ENCODE measurements around the gene ZNF587B.
"Not testable (repeated sequence)": the region's sequence is repeated elsewhere in the genome, so short reads cannot be mapped to it uniquely, and the experiment has no call there.

ZNF587B gene

GRCh38 chr19:57823155-57823554 lies 6.9 kb upstream of the ZNF587B start:
- not testable (repeated sequence) for DNase-seq; H2AK5ac ChIP-seq (ENCODE audit: low read length); H2AFZ ChIP-seq (ENCODE audit: insufficient read depth, low read length, poor library complexity); H3K27ac ChIP-seq (ENCODE audit: low read depth, low read length); H2BK120ac ChIP-seq (ENCODE audit: insufficient read depth, low read length, poor library complexity); H3K36me3 ChIP-seq (ENCODE audit: control insufficient read depth in 1 of 2, insufficient read depth in 2 of 2, low read length in 2 of 2); H3K4ac ChIP-seq (ENCODE audit: low read depth, low read length); H4K12ac ChIP-seq (ENCODE audit: low read depth, low read length); H2BK12ac ChIP-seq (ENCODE audit: low read length); H3K14ac ChIP-seq (ENCODE audit: low read length); H3K27me3 ChIP-seq (ENCODE audit: insufficient read depth, low read length); H3K23ac ChIP-seq (ENCODE audit: low read length); H3K9ac ChIP-seq (ENCODE audit: low read length); H3K9me3 ChIP-seq (ENCODE audit: insufficient read depth, low read depth, low read length); H3K4me3 ChIP-seq (ENCODE audit: low read depth, low read length); H3K4me2 ChIP-seq (ENCODE audit: low read length); H4K8ac ChIP-seq (ENCODE audit: low read depth, low read length); H3K18ac ChIP-seq (ENCODE audit: low read length); H4K91ac ChIP-seq (ENCODE audit: low read depth, low read length); H2BK5ac ChIP-seq (ENCODE audit: low read depth, low read length, poor library complexity)
- Histone ChIP-seq H3K79me2 (ENCODE audit: control insufficient read depth, insufficient read depth, low read length, poor library complexity) (peaks cover 14% of the 10 kb centered on the region), H3K79me1 (ENCODE audit: low read length) (peaks cover 11% of the 10 kb centered on the region), H3K4me1 (ENCODE audit: control insufficient read depth in 1 of 2, insufficient read depth in 2 of 2, low read length in 2 of 2) (peaks cover 6 to 13% of the 10 kb centered on the region in 2 experiments)
- WGBS (ENCODE audit: extremely low coverage, insufficient coverage, insufficient read length): no CpG with 5 or more reads among the region's 2 CpGs

DNA sequence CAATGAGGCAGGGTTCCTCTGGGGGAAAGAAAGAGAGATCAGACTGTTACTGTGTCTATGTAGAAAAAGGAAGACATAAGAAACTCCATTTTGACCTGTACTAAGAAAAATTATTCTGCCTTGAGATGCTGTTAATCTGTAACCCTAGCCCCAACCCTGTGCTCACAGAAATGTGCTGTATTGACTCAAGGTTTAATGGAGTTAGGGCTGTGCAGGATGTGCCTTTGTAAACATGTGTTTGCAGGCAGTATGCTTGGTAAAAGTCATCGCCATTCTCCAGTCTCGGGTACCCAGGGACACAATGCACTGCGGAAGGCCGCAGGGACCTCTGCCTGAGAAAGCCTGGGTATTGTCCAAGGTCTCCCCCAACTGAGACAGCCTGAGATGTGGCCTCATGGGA lies 6.5 kb upstream of the ZNF587B start:
- not testable (repeated sequence) for H2AK5ac ChIP-seq (ENCODE audit: low read length); H4K91ac ChIP-seq (ENCODE audit: low read depth, low read length); H3K23ac ChIP-seq (ENCODE audit: low read length); H3K9me3 ChIP-seq (ENCODE audit: insufficient read depth, low read depth, low read length); H2BK12ac ChIP-seq (ENCODE audit: low read length); H3K36me3 ChIP-seq (ENCODE audit: control insufficient read depth in 1 of 2, insufficient read depth in 2 of 2, low read length in 2 of 2); H2AFZ ChIP-seq (ENCODE audit: insufficient read depth, low read length, poor library complexity); DNase-seq; H3K4me3 ChIP-seq (ENCODE audit: low read depth, low read length); H3K18ac ChIP-seq (ENCODE audit: low read length); H4K8ac ChIP-seq (ENCODE audit: low read depth, low read length); H4K12ac ChIP-seq (ENCODE audit: low read depth, low read length); H2BK120ac ChIP-seq (ENCODE audit: insufficient read depth, low read length, poor library complexity); H3K27me3 ChIP-seq (ENCODE audit: insufficient read depth, low read length); H3K79me1 ChIP-seq (ENCODE audit: low read length); H3K4me1 ChIP-seq (ENCODE audit: control insufficient read depth in 1 of 2, insufficient read depth in 2 of 2, low read length in 2 of 2); H2BK5ac ChIP-seq (ENCODE audit: low read depth, low read length, poor library complexity); H3K9ac ChIP-seq (ENCODE audit: low read length); H3K27ac ChIP-seq (ENCODE audit: low read depth, low read length); H3K14ac ChIP-seq (ENCODE audit: low read length); H3K4ac ChIP-seq (ENCODE audit: low read depth, low read length); H3K4me2 ChIP-seq (ENCODE audit: low read length)
- H3K79me2 ChIP-seq (ENCODE audit: control insufficient read depth, insufficient read depth, low read length, poor library complexity): peaks cover 14% of the 10 kb centered on the region
- no CpG with 5 or more reads among the region's 4 CpGs for WGBS (ENCODE audit: extremely low coverage, insufficient coverage, insufficient read length)

DNA sequence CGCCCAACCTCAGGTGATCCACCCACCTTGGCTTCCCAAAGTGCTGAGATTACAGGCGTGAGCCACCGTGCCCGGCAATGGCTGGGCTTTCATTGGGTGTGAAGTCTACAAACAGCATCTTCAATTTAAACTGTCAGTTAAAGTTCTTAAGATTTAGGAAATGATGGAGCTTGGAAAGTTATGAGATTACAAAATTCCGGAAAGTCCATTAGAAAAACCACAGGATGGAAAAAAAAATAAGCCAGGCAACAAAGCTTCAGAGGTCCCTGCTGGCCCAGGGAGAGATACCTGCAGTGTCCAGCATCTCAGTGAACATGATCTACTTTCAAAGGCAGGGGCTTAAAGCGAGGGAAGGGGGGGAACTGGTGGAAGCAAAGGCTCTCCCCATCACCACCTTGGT lies 4.6 kb upstream of the ZNF587B start:
- Histone ChIP-seq H2BK12ac (ENCODE audit: low read length) (no peak overlapping the region), H3K36me3 (ENCODE audit: control insufficient read depth in 1 of 2, insufficient read depth in 2 of 2, low read length in 2 of 2) (peaks cover 7 to 8% of the 10 kb centered on the region in 2 experiments), H3K27me3 (ENCODE audit: insufficient read depth, low read length) (no peaks in the 10 kb centered on the region), H4K8ac (ENCODE audit: low read depth, low read length) (no peak overlapping the region), H2BK120ac (ENCODE audit: insufficient read depth, low read length, poor library complexity) (no peak overlapping the region), H3K27ac (ENCODE audit: low read depth, low read length) (no peak overlapping the region), H3K14ac (ENCODE audit: low read length) (no peak overlapping the region), H3K9ac (ENCODE audit: low read length) (no peak overlapping the region), H3K79me2 (ENCODE audit: control insufficient read depth, insufficient read depth, low read length, poor library complexity) (peaks cover 9% of the 10 kb centered on the region), H3K4me3 (ENCODE audit: low read depth, low read length) (no peak overlapping the region), H3K23ac (ENCODE audit: low read length) (no peak overlapping the region), H2AK5ac (ENCODE audit: low read length) (no peak overlapping the region), H4K91ac (ENCODE audit: low read depth, low read length) (no peak overlapping the region), H3K79me1 (ENCODE audit: low read length) (peaks cover 8% of the 10 kb centered on the region), H2BK5ac (ENCODE audit: low read depth, low read length, poor library complexity) (no peak overlapping the region), H3K4me1 (ENCODE audit: control insufficient read depth in 1 of 2, insufficient read depth in 2 of 2, low read length in 2 of 2) (peaks cover 15 to 17% of the 10 kb centered on the region in 2 experiments), H3K18ac (ENCODE audit: low read length) (no peak overlapping the region), H3K4ac (ENCODE audit: low read depth, low read length) (peak overlapping the region; percentile 82), H4K12ac (ENCODE audit: low read depth, low read length) (no peak overlapping the region), H2AFZ (ENCODE audit: insufficient read depth, low read length, poor library complexity) (no peak overlapping the region), H3K9me3 (ENCODE audit: insufficient read depth, low read depth, low read length) (no peaks in the 10 kb centered on the region), H3K4me2 (ENCODE audit: low read length) (no peak overlapping the region)
- DNase-seq: peak in 1 of 2 donors; percentile 23
- WGBS (ENCODE audit: extremely low coverage, insufficient coverage, insufficient read length): no CpG with 5 or more reads among the region's 6 CpGs

DNA sequence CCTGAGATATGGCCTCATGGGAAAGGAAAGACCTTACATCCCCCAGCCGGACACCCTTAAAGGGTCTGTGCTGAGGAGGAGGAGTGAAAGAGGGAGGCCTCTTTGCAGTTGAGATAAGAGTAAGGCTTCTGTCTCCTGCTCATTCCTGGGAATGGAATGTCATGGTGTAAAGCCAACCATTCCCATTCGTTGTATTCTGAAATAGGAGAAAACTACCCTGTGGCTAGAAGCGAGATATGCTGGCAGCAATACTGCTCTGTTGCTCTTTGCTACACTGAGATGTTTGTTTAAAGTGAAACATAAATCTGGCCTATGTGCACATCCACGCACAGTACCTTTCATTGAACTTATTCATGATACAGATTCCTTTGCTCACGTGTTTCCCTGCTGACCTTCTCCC lies 783 bp upstream of the ZNF587B start:
- H3K27me3 ChIP-seq (ENCODE audit: insufficient read depth, low read length): no peaks in the 10 kb centered on the region
- no CpG with 5 or more reads among the region's 5 CpGs for WGBS (ENCODE audit: extremely low coverage, insufficient coverage, insufficient read length)

More for the DNA sequence above, 783 bp upstream of the ZNF587B start:
- Histone ChIP-seq H3K4me3 (ENCODE audit: low read depth, low read length) (no peak overlapping the region), H3K18ac (ENCODE audit: low read length) (peak overlapping the region; percentile 75), H3K27ac (ENCODE audit: low read depth, low read length) (peak overlapping the region; percentile 72), H4K8ac (ENCODE audit: low read depth, low read length) (peak overlapping the region; percentile 62), H3K9ac (ENCODE audit: low read length) (no peak overlapping the region), H4K12ac (ENCODE audit: low read depth, low read length) (no peak overlapping the region), H2BK12ac (ENCODE audit: low read length) (no peak overlapping the region), H4K91ac (ENCODE audit: low read depth, low read length) (peak overlapping the region; percentile 63), H2BK120ac (ENCODE audit: insufficient read depth, low read length, poor library complexity) (peak overlapping the region; percentile 26), H3K9me3 (ENCODE audit: insufficient read depth, low read depth, low read length) (no peaks in the 10 kb centered on the region), H2BK5ac (ENCODE audit: low read depth, low read length, poor library complexity) (peak overlapping the region; percentile 74), H3K14ac (ENCODE audit: low read length) (no peak overlapping the region), H3K23ac (ENCODE audit: low read length) (no peak overlapping the region), H3K79me2 (ENCODE audit: control insufficient read depth, insufficient read depth, low read length, poor library complexity) (peaks cover 14% of the 10 kb centered on the region), H2AFZ (ENCODE audit: insufficient read depth, low read length, poor library complexity) (no peak overlapping the region), H3K4ac (ENCODE audit: low read depth, low read length) (no peak overlapping the region), H3K4me1 (ENCODE audit: control insufficient read depth in 1 of 2, insufficient read depth in 2 of 2, low read length in 2 of 2) (peaks cover 12% of the 10 kb centered on the region in 2 experiments), H3K36me3 (ENCODE audit: control insufficient read depth in 1 of 2, insufficient read depth in 2 of 2, low read length in 2 of 2) (peaks cover 8 to 9% of the 10 kb centered on the region in 2 experiments), H3K4me2 (ENCODE audit: low read length) (peak overlapping the region; percentile 20), H2AK5ac (ENCODE audit: low read length) (no peak overlapping the region), H3K79me1 (ENCODE audit: low read length) (peaks cover 8% of the 10 kb centered on the region)
- DNase-seq: peak; percentile 68 to 85

Measured in trophoblast cell (in vitro differentiated cells and primary cell).